ENCODE data around the gene LONRF2.

The LONRF2 gene

GRCh38 chr2:100301881-100302584 is 20.3 kb downstream of the LONRF2 start:
- DNase-seq (ENCODE audit: low read depth) = no peak

GRCh38 chr2:100299548-100299947 is 22.8 kb downstream of the LONRF2 start:
- no peak for DNase-seq (ENCODE audit: low read depth)

- DNase-seq (ENCODE audit: low read depth) = no peak
These were observed 24.8 kb downstream of the LONRF2 start for GRCh38 chr2:100297511-100297910.

GRCh38 chr2:100294162-100294497 is 28.2 kb downstream of the LONRF2 start:
- DNase-seq (ENCODE audit: low read depth) = no peak

- DNase-seq (ENCODE audit: low read depth) = no peak
These were observed 28.8 kb downstream of the LONRF2 start for GRCh38 chr2:100293341-100294161.

GRCh38 chr2:100292022-100292580 is 30.2 kb downstream of the LONRF2 start:
- no peak for DNase-seq (ENCODE audit: low read depth)

- peak; percentile 34 for DNase-seq (ENCODE audit: low read depth)
These were observed 30.9 kb downstream of the LONRF2 start for GRCh38 chr2:100291152-100291970.

GRCh38 chr2:100290718-100291151 is 31.6 kb downstream of the LONRF2 start:
- DNase-seq (ENCODE audit: low read depth) = no peak

- DNase-seq (ENCODE audit: low read depth) = no peak
These were observed 33.3 kb downstream of the LONRF2 start for GRCh38 chr2:100289020-100289419.

GRCh38 chr2:100286318-100286717 is 36.0 kb downstream of the LONRF2 start:
- no peak for DNase-seq (ENCODE audit: low read depth)

- no peak for DNase-seq (ENCODE audit: low read depth)
These were observed 36.6 kb downstream of the LONRF2 start for GRCh38 chr2:100285691-100286090.

GRCh38 chr2:100285011-100285410 is 37.3 kb downstream of the LONRF2 start:
- DNase-seq (ENCODE audit: low read depth) = no peak

GRCh38 chr2:100283724-100284501 is 38.4 kb downstream of the LONRF2 start:
- no peak for DNase-seq (ENCODE audit: low read depth)

GRCh38 chr2:100281521-100282438 is 40.5 kb downstream of the LONRF2 start:
- no peak for DNase-seq (ENCODE audit: low read depth)

- DNase-seq (ENCODE audit: low read depth) = no peak
These were observed 42.4 kb downstream of the LONRF2 start for GRCh38 chr2:100279586-100280534.

GRCh38 chr2:100278986-100279385 is 43.3 kb downstream of the LONRF2 start:
- DNase-seq (ENCODE audit: low read depth) = no peak

GRCh38 chr2:100278501-100278900 is 43.8 kb downstream of the LONRF2 start:
- no peak for DNase-seq (ENCODE audit: low read depth)

GRCh38 chr2:100277540-100278207 is 44.6 kb downstream of the LONRF2 start:
- DNase-seq (ENCODE audit: low read depth) = no peak

GRCh38 chr2:100276716-100277115 is 45.6 kb downstream of the LONRF2 start:
- DNase-seq (ENCODE audit: low read depth) = no peak
